HG02885 (cell line): ENCODE measurements around the gene MYH14.

Experiments used
- ATAC-seq: cut with Tn5 transposase; IDR thresholded peaks from one replicate; pipeline ENCODE4 v1.9.1; 2021; ENCODE audit warnings: mild to moderate bottlenecking; ENCODE audit not compliant: unreplicated experiment, poor library complexity

The MYH14 gene

DNA sequence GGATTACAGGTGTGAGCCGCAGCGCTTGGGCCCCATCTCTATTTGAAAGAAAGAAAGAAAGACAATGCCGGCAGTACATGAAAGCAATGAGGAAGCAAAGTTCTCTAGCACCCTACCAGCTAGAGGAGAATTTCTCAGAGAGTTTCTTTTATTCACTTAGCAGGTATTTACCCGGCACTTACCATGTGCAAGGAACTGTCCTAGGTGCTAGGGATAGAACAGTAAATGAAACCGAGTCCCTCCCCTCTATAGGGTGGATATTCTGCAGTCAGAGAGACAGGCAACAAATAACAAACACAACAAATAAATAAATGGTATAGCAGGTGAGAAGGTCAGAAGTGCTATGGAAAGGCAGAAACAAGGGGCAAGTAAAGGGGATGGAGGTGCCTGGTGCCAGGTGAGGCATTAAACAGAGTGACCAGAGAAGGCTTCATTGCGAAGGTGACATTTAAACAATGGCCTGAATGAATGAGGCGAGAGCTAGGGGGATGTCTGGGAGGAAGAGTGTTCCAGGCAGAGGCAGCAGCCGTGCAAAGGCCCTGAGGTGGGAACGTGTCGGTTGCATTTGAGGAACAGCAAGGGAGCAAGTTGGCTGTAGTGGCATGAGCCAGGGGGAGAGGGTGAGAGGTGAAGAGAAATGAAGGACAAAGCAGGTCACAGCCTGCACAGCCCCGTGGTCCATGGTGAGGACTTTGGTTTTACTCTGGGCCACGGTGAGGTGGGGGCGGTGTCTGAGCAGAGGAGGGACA, 10.8 kb upstream of the MYH14 start:
- ATAC-seq = no peak

DNA sequence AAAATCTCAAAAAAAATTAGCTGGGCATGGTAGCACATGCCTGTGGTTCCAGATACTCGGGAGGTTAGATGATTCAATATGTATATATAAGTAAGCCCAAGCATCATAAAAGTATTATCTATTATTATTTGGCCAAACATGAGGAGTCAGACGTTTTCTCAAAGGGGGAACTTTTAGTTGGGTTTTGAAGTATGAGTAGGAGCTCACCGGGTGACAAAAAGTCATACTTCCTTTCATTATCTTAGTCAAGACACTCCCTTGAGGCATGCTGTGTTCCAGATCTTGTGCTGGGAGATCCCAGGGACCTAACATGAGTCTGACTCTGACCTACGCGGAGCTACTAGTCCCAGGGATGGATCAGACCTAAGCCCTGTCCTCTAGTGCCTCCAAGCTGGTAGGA, 8.2 kb upstream of the MYH14 start:
- ATAC-seq = no peak

DNA sequence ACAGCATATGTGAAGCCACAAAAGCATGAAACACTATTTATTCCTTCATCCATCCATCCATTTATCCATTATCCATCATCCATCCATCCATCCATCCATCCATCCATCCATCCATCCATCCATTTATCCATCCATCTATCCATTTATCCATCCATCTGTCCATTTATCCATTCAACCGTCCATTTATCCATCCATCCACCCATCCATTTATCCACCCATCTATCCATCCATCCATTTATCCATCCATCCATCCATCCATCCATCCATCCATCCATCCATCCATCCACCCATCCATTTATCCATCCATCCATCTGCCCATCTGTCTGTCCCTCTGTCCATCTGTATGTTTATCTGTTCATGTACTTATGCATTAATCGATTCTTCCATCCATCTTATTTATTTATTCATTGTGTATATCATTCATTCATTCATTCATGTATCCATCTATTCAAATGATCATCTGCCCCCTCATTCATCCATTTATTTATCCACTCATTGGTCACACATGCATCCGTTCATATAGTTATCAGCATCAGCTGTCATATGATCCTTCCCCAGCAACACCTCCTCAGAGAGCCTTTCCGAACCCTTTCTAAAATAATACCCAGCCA, 7.0 kb upstream of the MYH14 start:
- no peak for ATAC-seq

DNA sequence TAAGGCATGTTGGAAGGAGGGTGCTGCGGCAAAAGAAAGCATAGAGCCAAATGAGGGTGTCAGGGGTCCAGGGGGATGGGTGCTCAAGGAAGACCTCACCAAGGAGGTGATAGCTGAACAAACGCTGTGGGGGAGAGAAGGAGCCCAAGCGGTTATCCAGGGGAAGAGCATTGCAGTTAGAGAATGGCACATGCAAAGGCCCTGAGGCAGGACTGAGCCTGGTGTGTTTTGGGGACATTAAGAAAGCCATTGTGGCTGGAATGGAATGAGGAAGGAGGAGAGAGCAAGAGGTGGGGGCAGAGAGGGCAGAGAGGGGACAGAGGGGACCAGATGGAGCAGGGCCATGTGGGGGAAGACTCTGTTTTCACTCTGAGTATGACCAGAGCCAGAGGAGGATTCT, 6.1 kb upstream of the MYH14 start:
- no peak for ATAC-seq

DNA sequence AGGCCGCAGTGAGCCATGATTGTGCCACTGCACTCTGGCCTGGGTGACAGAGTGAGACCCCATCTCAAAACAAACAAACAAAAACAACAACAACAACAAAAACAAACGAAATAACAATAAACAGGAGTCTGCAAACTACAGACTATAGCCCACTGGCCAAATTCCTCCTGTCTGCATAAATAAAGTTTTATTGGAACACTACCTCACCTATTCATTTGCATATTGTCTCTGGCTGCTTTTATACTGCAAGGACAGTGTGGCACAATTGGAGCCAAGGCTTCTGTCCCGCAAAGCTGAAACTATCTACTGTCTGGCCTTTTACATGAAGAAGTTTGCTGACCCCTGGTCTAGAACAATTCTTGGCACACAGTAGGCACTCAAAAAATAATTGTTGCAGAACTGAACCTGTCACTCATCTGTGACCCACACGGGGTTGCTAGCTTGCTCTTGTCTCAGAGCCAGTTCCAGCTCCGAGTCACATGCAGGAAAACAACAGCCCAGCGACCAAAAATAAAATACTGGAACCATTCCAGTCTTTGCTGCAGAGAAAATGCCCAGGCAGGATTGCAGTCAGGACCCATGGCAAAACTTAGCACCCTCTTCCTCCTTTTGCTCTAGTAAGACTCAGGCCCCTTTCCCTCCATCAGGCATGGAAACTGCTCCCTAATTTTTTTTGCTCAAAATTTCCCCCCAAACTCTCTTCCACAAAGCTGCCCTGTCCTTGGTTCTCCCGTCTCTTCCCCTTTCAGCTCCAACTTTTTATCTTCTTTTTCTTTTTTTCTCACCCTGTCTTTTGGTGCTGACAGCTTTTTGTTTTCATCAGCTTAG, 4.8 kb upstream of the MYH14 start:
- no peak for ATAC-seq

DNA sequence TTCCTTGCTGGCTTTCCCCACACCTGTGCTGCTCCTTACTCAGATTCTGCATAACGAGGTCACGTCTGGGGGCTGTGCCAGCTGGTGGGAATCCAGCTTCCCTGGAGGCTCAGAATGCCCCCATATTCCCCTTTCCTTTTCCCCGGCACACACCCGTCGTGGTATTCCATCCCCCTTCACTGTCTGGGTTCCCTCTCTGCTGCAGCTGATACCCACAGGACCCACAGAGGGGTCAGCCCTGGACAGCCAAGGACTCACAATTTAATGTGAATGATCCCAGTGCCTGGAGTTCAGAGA, 4.2 kb upstream of the MYH14 start:
- ATAC-seq = no peak

DNA sequence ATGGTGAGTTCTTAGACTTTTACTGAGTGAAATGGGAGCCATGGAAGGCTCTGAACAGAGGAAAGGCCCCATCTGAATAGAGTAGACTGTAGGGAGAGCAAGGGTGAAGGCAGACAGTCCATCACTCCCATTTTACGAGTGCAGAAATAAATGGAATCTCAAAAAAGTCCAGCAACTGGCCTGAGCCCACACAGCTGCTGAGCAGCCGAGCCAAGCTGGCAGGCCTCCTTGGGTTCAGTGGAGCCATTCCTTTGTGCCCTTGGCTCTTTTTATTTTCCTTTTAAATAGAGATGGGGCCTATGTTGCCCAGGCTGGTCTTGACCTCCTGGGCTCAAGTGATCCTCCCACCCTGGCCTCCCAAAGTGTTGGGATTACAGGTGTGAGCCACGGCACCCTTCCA, 1.0 kb upstream of the MYH14 start:
- ATAC-seq = no peak

DNA sequence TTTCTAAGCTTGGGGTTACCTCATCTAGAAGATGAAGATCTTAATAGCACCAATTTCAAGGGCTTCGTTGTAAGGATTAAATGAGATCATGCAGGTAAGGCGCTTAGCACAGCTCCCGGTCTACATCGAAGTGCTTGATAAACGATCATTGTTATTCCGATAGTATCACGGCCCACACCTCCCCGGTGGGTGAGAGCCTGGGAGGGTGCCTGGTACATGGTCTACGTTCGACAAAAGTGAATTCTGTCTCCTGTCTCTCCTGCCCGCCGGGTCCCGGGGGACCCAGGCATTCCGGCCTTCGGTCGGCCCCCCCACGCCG, 501 bp upstream of the MYH14 start:
- no peak for ATAC-seq

DNA sequence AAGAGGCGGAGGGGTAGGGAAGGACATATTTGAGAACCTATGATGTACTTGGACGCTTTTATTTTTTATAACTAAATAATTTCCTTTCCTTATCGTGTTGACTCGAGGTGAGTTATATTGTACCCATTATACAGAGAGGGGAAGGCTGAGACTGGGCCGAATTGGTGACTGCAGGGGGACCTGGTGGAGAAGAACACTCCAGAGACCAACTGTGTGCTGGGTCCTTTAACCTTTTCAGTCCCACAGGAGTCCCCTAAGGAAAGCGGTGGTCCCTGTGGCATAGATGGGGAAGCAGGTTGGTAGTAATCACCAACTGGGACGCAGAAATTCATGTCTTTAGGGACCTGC, 633 bp downstream of the MYH14 start:
- no peak for ATAC-seq

DNA sequence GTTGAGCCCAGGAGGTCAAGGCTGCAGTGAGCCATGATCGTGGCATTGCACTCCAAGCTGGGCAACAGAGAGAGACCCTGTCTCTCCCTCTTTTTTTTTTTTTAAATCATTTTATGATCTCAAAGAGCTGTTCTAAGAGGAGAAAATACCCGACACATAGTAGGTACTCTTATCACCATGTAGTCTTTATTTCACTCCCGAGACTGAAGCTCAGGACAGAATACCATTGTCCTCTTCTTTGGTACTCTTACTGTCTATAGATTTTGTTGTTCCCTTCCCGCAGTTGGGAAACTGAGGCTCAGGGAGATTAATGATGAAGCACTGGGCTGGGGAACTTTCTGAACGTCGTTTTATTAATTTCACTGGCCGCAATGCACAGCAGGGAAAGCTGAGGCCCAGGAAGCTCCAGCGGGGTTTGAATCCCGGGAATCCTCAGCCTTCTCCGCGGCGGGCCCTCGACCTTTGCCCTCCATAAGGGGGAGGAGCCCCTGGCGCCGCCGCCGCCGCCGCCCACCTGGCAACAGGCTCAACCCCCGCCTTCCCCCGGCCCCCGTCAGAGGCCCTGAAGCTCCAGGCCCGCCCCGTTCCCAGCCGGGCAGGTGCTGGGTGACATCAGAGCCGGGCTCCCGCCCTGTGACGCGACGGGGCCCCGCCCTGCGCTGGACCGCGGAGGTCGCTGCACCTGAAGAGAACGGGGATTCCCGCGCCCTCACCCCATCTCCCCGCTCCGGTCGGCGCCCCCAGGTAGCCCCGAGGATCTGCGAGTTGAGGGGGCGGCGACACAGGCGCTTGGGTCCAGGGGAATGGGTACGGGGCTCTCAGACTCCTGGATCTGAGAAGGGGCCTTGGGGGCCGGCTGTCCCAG, 1.6 kb downstream of the MYH14 start:
- no peak for ATAC-seq

DNA sequence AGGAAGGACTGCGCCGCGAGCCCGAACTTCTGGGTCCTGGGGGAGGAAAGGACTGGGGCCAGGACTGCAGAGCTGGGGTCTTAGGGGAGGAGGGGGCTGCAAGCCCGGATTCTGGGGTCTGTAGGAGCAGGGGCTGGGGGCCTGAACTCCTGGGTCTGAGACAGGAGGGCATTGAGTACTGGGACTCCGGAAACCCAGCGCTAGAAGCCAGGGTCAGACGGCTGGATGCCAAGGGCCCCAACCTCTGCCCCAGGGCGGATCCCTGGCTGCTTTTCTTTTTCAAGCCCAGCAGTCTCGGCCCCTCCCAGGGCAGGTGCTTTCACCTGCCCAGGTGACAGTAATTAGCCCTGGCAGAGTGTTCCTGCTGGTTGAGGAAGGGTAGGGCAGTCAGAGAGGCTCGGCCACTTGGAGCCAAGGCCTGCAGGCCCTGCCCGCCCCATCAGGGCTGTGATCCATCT, 2.3 kb downstream of the MYH14 start:
- no peak for ATAC-seq

DNA sequence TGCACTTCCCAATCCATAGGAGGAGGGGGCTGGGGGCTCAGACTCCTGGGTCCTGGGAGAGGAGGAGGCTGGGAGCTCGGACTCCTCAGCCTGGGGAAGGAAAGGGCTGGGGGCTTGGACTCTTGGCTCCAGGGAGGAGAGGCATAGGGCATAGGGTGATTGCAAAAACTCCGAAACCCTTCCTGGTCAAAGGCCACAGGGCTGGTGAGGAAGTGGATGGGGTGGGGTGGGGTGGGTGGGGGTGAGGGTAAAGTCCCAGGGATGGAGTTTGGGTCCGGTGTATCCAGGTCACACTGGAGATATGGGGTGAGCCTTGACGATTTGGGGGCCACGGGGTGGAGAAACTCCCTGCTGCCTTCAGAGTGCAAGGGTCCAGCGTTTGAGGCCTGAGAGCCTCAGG, 2.8 kb downstream of the MYH14 start:
- ATAC-seq = no peak

DNA sequence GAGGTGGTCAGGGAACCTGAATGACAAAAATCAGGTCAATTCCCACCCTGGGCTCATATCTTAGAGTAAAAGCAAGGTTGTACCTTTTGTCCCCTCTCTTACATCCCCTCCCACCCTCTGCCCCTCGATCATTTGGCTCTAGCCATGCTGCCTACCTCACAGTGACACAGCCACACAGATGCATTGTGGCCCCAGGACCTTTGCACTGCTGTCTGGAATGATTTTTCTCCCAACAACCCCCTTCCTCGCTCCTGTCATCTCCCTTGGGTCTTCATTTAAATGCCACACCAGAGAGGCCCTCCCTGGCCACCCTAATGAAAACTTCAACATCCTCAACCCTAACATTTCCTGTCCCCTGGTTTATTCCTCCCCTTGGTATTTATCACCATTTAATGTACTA, 4.3 kb downstream of the MYH14 start:
- ATAC-seq = no peak

DNA sequence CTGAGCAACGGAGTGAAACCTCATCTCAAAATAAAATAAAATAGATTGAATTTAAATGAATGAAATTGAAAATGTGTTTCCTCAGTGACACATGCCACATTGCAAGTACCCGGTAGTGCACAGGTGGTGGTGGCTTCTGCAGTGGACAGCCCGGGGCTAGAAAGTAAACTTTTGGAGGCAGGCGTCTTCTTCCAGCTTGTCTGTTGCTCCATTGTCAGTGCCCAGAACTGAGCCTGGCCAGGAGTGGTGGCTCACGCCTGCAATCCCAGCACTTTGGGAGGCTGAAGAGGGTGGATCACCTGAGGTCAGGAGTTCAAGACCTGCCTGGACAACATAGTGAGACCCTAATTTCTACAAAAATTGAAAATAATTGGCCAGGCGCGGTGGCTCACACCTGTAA, 5.7 kb downstream of the MYH14 start:
- ATAC-seq = no peak

DNA sequence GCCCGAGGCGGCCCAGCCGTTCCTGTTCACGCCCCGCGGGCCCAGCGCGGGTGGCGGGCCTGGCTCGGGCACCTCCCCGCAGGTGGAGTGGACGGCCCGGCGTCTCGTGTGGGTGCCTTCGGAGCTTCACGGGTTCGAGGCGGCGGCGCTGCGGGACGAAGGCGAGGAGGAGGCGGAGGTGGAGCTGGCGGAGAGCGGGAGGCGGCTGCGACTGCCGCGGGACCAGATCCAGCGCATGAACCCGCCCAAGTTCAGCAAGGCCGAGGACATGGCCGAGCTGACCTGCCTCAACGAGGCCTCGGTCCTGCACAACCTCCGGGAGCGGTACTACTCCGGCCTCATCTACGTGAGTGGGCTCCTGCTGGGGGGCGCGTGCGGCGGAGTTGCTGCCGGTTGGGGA, 7.0 kb downstream of the MYH14 start:
- no peak for ATAC-seq

DNA sequence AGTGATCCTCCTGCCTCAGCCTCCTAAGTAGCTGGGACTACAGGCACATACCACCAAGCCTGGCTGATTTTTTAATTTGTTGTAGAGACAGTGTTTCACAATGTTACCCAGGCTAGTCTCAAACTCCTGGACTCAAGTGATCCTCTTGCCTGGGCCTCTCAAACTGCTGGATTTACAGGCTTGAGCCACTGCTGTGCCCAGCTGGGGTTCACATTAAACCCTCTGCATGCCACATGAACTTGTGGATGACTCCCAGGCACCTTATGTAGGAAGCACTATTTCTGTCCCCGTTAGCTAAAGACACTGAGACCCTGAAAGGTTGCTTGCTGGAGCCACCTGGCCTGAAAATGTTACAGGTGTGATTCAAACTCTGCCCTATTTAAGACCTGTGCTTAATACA, 10.5 kb downstream of the MYH14 start:
- ATAC-seq = no peak

DNA sequence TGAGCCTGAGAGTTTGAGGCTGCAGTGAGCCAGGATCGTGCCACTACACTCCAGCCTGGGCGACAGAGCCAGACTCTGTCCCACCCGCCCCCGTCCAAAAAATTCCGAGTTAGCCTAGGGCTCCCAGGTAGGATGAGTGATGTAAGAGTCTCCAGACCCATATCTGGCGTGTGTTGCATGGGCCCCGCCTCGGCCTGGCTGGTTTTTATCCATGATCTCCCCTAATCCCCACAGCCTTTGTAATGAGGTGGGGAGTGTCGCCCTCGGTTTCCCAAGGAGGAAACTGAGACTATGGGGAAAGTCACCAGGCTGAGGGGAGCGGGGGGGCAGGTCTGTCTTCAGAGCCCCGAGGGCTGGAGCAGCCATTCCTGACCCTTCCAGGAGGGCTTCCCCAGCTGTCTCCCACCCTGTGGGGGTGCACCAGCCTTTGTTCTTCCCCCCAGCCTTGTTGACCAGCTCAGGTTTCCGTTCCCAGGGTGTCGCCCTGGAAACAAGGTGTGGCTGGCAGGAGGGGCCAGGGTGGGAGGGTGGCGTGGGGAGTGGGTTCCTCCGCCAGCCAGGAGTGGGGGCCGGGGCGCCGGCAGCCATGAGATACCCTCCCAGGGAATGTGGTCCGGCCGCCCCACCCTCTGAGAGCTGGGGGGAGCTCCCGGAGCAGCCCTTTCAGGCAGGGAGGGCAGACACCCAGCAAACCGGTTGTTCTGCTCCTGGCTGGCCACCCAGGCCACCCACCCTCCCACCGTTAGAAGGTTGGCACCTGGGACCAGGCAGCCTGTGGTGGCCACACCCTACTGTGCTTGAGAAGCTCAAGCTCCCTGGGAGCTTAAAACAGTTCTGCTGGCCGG, 11.5 kb downstream of the MYH14 start:
- no peak for ATAC-seq

DNA sequence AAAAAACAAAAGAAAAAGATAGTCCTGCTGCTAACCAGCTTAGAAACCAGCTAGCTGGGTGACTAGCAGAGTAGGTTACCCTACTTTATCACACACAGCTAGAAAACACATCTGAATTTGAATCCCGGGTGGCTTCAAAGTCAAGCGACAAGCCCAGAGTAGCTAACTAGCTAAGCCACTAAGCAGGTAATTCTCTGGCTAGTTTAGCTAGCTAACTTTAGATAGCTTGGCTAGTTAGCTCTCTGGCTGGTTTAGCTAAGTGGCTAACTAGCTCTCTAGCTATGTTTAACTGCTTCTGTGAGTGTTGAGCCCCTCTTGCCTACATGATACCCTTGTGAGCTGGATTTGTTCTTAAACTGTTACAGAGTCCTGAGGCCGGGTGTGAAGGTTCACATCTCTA, 12.4 kb downstream of the MYH14 start:
- ATAC-seq = no peak

DNA sequence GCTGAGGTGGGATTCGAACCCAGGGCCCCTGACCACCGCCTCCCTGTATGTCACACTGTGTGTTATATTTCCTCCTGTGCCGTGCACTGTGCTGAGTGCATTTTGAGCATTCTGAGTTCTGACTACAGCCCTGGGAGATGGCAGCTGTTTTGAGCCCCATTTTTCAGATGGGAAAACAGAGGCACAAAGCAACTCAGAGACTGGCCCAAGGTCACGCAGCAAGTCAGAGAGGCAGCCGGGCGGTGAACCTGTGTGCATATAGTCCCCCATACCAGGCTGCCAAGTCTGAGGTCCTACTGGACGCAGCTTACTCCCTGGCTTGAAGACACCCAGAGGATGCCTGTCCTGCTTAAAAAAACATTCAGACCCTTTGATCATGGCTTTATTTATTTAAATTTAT, 17.7 kb downstream of the MYH14 start:
- no peak for ATAC-seq
